Heart left ventricle (tissue), 13 donors: ENCODE measurements around the gene LRP5.

ENCODE experiments used
- POLR2A ChIP-seq, 2 donors: fragments of 450-650 bp; IDR thresholded peaks; one replicate each; pipeline ENCODE4 v1.6.1; 2017; ENCODE audit warnings: antibody characterized with exemption in 2 of 2, mild to moderate bottlenecking in 2 of 2, moderate library complexity in 2 of 2
- TF ChIP-seq, protein P1 (sequence below), 12 donors: fragments of 200-600 bp; sonication (generic) in 4 of 12; IDR thresholded peaks; one replicate each; pipeline versions ENCODE4 v1.5.0 to v1.8.0; 2018 to 2022; ENCODE audit warnings: antibody characterized with exemption in 12 of 12, mild to moderate bottlenecking in 5 of 12
- donor health status: ischemic (EF 13 %, LVEDD 7.1; RV severe dilation, severe dysfunction).
- donor health status: DM: no; HTN: yes; CAD: no.
- donor health status: DM: no; HTN: no; CAD: no.
- donor health status: ischemic (EF 25% LVEDD 6.9; RV normal size, moderate dysfunction).
- donor health status: ischemic (EF 25% LVEDD 5.7; RV mildly dilated, moderate dysfunction).
- donor health status: ischemic (EF 35%, LVEDD 5.7; RV mildly dilated, moderate dysfunction).
- donor health status: nonischemic (EF 11% LVEDD 7.7; RV severe dilation, severe dysfunction).
- donor health status: DM: yes; HTN: yes; CAD: no.
- donor health status: PGD.
- donor health status: ischemic (EF 29% LVEDD 5.4; RV normal size, mild dysfunction).
- donor health status: nonischemic (EF 23%, LVEDD 6.1; RV moderate dilation, normal function).

DNA sequence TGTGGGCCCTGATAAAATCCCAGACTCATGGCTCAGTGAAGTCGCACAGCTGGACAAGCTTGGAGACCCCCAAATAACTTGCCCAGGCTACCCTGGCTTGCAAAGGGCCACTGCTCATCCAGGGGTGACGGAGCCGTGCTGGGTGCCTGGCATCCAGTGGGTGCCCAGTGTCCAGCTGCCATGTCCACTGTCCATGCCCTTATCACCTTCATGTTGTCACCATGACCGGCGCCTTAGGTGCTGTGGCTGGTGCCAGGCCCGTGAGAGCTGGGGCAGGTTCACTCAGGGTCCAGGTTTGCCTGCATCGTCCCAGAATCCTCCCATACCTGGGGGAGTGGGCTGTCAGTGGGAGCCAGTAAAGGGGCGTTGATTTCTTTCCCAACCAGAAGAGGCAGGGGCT is 57.4 kb downstream of the LRP5 start:
- TF ChIP-seq, protein P1, sequence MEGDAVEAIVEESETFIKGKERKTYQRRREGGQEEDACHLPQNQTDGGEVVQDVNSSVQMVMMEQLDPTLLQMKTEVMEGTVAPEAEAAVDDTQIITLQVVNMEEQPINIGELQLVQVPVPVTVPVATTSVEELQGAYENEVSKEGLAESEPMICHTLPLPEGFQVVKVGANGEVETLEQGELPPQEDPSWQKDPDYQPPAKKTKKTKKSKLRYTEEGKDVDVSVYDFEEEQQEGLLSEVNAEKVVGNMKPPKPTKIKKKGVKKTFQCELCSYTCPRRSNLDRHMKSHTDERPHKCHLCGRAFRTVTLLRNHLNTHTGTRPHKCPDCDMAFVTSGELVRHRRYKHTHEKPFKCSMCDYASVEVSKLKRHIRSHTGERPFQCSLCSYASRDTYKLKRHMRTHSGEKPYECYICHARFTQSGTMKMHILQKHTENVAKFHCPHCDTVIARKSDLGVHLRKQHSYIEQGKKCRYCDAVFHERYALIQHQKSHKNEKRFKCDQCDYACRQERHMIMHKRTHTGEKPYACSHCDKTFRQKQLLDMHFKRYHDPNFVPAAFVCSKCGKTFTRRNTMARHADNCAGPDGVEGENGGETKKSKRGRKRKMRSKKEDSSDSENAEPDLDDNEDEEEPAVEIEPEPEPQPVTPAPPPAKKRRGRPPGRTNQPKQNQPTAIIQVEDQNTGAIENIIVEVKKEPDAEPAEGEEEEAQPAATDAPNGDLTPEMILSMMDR (IDR thresholded peaks at IDR 0.05): no peak
- no peak for TF ChIP-seq POLR2A (IDR thresholded peaks at IDR 0.05)
